A673 (cell line): Measurements from ENCODE around the gene TRPM3.

Source experiments
- EZH2 ChIP-seq: fragments of 200-600 bp; sonication (generic); IDR thresholded peaks from 2 replicates; pipeline ENCODE4 v1.6.1; 2017; ENCODE audit warnings: borderline replicate concordance, low read depth, mild to moderate bottlenecking, mixed read lengths, antibody characterized with exemption, low read length; ENCODE audit not compliant: poor library complexity, severe bottlenecking
- TF ChIP-seq, protein P1 (sequence below): fragments of 300-800, 200-600 bp; sonication (generic); conservative IDR thresholded peaks from 2 replicates; pipeline ENCODE4 v1.5.1; 2017; ENCODE audit warnings: low read depth, mild to moderate bottlenecking, antibody characterized with exemption, low read length, moderate library complexity, mixed read lengths

DNA sequence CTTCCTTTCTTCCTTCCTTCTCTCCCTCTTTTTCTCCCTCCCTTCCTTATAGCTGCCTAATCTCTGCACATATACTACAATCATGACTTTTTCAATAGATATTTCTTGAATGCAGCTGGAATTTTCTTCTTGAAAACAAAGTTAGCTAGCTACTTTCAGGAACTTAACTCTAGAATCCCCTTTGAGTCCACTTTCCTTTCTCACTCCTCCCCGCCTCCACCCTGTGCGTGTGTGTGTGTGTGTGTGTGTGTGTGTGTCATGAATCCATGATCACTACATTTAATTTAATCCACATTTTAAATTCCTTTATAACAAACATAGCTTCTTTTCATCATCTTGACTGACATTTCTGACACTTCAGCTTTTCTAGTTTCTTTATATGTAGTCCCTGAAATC is 539.5 kb downstream of the TRPM3 start:
- TF ChIP-seq, protein P1, sequence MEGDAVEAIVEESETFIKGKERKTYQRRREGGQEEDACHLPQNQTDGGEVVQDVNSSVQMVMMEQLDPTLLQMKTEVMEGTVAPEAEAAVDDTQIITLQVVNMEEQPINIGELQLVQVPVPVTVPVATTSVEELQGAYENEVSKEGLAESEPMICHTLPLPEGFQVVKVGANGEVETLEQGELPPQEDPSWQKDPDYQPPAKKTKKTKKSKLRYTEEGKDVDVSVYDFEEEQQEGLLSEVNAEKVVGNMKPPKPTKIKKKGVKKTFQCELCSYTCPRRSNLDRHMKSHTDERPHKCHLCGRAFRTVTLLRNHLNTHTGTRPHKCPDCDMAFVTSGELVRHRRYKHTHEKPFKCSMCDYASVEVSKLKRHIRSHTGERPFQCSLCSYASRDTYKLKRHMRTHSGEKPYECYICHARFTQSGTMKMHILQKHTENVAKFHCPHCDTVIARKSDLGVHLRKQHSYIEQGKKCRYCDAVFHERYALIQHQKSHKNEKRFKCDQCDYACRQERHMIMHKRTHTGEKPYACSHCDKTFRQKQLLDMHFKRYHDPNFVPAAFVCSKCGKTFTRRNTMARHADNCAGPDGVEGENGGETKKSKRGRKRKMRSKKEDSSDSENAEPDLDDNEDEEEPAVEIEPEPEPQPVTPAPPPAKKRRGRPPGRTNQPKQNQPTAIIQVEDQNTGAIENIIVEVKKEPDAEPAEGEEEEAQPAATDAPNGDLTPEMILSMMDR: no peak
- no peak for TF ChIP-seq EZH2
